ENCODE data around the gene TAL1. TPM values are rescaled to one million over a fixed set of nuclear protein-coding genes. Genes with fewer than 3 reads are reported as not detected.

Gene TAL1
- polyA plus RNA-seq, 1 donor: 2.2 TPM

DNA sequence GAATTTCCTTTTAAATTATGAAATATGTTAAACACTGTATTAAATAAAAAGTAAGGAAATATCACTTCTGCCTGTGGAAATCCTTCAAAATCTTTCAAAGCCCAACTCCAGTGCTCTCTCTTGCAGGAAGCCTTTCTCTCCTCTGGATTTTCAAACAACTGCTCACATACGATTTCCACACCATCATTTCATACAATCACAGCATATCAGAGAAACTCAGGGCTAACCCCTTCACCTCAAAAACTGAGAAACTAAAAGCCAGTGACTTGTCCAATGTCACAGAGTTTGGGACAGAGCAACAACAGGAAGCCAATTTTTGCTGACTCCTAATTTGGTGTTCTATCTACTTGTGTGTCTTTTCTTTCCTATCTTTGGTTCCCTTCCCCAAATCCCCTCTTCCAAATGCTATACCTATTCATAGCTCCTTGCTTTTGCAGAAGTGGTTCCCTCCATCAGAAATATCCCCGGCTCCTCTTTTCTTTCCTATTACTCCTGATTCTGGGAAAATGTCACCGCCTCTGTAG lies 12.4 kb upstream of the TAL1 start:
- WGBS (ENCODE audit: insufficient coverage, low lambda C conversion rate): 100% methylated on average over 1 of the region's 3 CpGs
- no peaks in the 10 kb centered on the region for H3K4me1 ChIP-seq (ENCODE audit: control insufficient read depth, insufficient read depth, low read length)
- H3K4me3 ChIP-seq (ENCODE audit: low read length): no peak overlapping the region
- no peak for DNase-seq
- H3K27me3 ChIP-seq (ENCODE audit: control insufficient read depth, insufficient read depth, low read length): peaks cover 20% of the 10 kb centered on the region
- no peaks in the 10 kb centered on the region for H3K9me3 ChIP-seq (ENCODE audit: control insufficient read depth, low read depth, low read length)
- no peak overlapping the region for H3K27ac ChIP-seq (ENCODE audit: low read length)
- H3K36me3 ChIP-seq (ENCODE audit: control insufficient read depth, insufficient read depth, low read length): no peaks in the 10 kb centered on the region

DNA sequence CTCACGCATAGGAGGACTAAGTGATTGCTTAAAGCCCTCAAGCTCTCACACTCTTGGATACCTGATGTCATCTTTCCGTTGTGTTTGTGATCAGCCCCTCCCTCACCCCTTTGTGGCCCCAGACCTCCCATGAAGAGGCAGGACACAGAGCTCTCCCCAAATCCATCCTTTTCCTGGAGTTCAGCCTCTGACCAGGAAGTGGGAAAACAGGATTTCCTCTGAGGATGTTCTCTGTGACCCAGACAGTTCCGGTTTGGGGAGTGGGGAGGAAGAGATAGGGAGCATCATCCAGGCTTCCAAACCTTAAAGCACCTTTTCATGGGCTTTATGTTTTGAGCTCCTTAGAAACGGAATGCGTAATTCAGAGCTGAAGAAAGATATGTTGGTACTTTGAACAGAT lies 11.9 kb upstream of the TAL1 start:
- no peak overlapping the region for H3K27ac ChIP-seq (ENCODE audit: low read length)
- H3K36me3 ChIP-seq (ENCODE audit: control insufficient read depth, insufficient read depth, low read length): no peaks in the 10 kb centered on the region
- no peaks in the 10 kb centered on the region for H3K9me3 ChIP-seq (ENCODE audit: control insufficient read depth, low read depth, low read length)
- no peak overlapping the region for H3K4me3 ChIP-seq (ENCODE audit: low read length)
- H3K27me3 ChIP-seq (ENCODE audit: control insufficient read depth, insufficient read depth, low read length): peaks cover 22% of the 10 kb centered on the region
- no peak for DNase-seq
- 67% methylated on average over 1 of the region's 5 CpGs for WGBS (ENCODE audit: insufficient coverage, low lambda C conversion rate)
- H3K4me1 ChIP-seq (ENCODE audit: control insufficient read depth, insufficient read depth, low read length): no peaks in the 10 kb centered on the region

DNA sequence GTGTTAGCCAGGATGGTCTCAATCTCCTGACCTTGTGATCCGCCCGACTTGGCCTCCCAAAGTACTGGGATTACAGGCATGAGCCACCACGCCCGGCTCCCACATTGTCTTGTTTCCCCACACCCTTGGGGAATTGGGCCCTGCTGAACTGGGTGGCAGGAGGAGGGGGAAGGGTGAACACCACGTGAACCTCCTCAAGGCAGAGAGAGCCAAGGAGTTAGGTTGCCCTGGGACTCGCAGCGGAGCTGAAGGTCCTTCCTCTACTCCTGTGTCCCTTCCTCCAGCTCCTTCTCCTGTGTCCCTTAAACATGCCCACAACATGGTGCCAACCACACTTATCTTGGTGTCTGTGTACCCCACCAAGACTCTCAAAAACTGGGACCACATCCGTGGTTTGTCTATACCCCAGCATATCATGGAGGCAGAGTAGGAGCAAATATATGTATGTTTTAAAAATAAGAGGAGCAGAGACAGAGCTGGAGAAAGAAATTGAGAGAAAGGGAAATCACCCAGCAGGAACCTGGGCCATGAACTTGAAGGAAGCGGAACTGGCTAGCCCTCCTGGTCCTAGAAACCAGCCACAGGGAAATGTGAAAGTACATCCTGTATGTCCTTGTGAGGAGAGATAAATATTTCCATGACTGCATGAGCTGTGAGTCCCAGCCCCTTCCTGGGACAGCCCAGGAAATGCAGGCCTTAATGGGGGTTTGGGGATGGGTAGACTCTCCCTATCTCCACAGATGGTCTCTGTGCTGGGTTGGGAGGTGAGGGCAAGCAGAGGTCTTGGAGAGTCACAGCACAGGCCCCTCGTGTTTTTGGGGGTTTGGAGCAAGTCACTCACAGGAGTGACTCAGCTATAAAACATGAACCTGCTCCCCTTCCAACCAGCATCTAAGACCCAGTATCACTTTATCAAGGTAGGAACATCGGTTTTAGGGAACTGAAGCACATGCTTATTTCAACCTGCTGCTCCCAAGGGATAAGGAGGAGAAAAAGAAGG lies 9.4 kb upstream of the TAL1 start:
- no CpG with 5 or more reads among the region's 11 CpGs for WGBS (ENCODE audit: insufficient coverage, low lambda C conversion rate)
- Histone ChIP-seq H3K27ac (ENCODE audit: low read length) (no peak overlapping the region), H3K9me3 (ENCODE audit: control insufficient read depth, low read depth, low read length) (no peaks in the 10 kb centered on the region), H3K4me1 (ENCODE audit: control insufficient read depth, insufficient read depth, low read length) (no peaks in the 10 kb centered on the region), H3K4me3 (ENCODE audit: low read length) (no peak overlapping the region), H3K27me3 (ENCODE audit: control insufficient read depth, insufficient read depth, low read length) (peaks cover 29% of the 10 kb centered on the region), H3K36me3 (ENCODE audit: control insufficient read depth, insufficient read depth, low read length) (no peaks in the 10 kb centered on the region)
- DNase-seq: no peak

DNA sequence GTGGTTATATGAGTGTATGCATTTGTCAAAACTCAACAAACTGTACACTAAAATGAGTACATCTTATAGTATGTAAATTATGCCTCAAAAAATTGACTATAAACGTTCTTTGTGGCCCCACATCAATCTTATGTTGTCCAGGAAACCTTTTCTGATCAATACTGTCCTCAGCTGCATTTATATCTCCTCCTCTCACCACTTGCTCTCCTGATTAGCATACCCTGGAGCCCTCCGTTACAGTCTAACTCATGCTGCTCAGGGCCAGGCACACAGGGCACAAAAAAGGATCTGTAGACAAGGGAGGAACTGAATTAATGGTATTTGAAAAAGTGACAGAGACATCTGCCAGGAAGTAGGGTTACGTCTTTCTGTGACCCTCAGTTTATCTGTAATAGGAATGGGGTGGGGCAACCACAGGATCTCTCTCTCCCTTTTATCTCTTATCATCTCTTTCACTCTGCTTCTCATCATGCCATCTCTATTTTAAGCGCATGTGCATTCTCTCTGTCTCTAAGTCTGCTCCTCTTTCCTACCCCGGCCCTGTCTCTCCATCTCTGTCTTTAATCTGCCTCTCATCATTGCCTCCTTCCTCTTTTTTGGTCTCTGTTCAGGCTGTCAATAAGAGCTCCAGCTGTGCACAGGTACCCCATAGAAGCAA lies 7.0 kb upstream of the TAL1 start:
- Histone ChIP-seq H3K27me3 (ENCODE audit: control insufficient read depth, insufficient read depth, low read length) (peaks cover 49% of the 10 kb centered on the region), H3K4me3 (ENCODE audit: low read length) (no peak overlapping the region)
- WGBS (ENCODE audit: insufficient coverage, low lambda C conversion rate): 68% methylated on average over 3 of the region's 5 CpGs

DNA sequence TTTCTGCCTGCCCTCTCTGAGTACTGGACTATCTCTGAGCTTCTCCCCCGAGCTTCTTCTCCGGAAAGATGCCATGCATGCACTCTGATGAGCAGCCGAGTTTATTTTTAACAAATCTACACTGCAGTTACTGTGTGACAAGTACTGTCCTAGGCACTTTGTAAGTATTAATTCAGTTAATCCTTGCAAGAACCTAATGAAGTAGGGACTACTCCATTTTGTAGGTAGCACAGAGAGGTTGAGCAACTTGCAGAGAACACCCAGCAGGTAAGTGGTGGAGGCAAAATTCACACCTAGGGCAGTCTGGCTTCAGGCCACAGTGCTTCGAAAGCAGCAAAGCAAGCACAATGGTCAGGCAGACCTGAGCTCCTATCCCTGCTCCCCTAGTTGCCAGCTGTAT lies 3.8 kb upstream of the TAL1 start:
- Histone ChIP-seq H3K4me1 (ENCODE audit: control insufficient read depth, insufficient read depth, low read length) (peaks cover 9% of the 10 kb centered on the region), H3K4me3 (ENCODE audit: low read length) (no peak overlapping the region), H3K27me3 (ENCODE audit: control insufficient read depth, insufficient read depth, low read length) (peaks cover 62% of the 10 kb centered on the region), H3K27ac (ENCODE audit: low read length) (no peak overlapping the region), H3K9me3 (ENCODE audit: control insufficient read depth, low read depth, low read length) (peaks cover 9% of the 10 kb centered on the region), H3K36me3 (ENCODE audit: control insufficient read depth, insufficient read depth, low read length) (no peaks in the 10 kb centered on the region)
- no CpG with 5 or more reads among the region's 4 CpGs for WGBS (ENCODE audit: insufficient coverage, low lambda C conversion rate)
- no peak for DNase-seq

More for the DNA sequence above, 7.0 kb upstream of the TAL1 start:
- H3K9me3 ChIP-seq (ENCODE audit: control insufficient read depth, low read depth, low read length): no peaks in the 10 kb centered on the region
- no peak overlapping the region for H3K27ac ChIP-seq (ENCODE audit: low read length)
- no peak for DNase-seq
- no peaks in the 10 kb centered on the region for H3K4me1 ChIP-seq (ENCODE audit: control insufficient read depth, insufficient read depth, low read length)
- no peaks in the 10 kb centered on the region for H3K36me3 ChIP-seq (ENCODE audit: control insufficient read depth, insufficient read depth, low read length)

DNA sequence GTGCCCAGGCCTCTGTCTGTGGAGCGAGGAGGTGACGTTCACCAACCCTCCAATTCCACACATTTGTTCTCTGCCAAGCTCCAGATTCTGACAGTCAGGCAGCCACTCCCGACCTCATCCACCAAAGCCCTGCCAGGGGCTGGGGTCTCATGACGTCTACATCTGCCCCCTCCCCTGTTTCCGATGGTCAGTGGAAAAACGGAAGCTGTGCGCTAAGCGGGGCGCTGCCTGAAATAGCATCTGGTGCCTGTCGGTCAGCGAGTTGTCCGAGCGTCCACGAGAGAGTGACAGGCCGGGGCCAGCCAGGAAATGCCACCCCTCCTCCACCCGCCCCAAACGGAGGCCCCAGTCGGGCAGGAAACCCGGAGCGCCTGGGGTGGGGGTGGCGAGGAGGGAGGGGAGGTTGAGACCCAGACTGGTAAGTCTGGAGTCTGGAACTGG lies 3.2 kb upstream of the TAL1 start:
- WGBS (ENCODE audit: insufficient coverage, low lambda C conversion rate): no CpG with 5 or more reads among the region's 21 CpGs
- Histone ChIP-seq H3K4me1 (ENCODE audit: control insufficient read depth, insufficient read depth, low read length) (peaks cover 9% of the 10 kb centered on the region), H3K27ac (ENCODE audit: low read length) (no peak overlapping the region), H3K9me3 (ENCODE audit: control insufficient read depth, low read depth, low read length) (peaks cover 10% of the 10 kb centered on the region), H3K27me3 (ENCODE audit: control insufficient read depth, insufficient read depth, low read length) (peaks cover 67% of the 10 kb centered on the region), H3K36me3 (ENCODE audit: control insufficient read depth, insufficient read depth, low read length) (no peaks in the 10 kb centered on the region), H3K4me3 (ENCODE audit: low read length) (no peak overlapping the region)
- DNase-seq: no peak

DNA sequence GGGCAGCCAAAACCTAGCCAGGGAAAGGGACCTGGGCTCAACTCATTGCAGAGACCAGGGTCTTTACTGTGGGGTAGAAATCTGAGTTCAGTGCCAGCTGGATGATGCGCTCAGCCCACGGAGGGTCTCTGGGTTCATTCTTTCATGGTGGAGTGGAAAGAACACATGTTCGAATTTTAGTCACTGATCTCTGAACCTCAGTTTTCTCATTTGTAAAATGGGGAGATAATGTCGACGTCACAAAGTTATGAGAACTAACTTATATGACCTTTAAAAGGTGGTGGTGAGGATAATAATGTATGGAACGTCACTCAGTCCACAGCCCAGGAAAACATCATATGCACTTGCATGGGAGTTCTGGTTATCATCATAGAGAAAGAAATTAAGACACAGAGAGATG lies 1.2 kb upstream of the TAL1 start:
- Histone ChIP-seq H3K4me3 (ENCODE audit: low read length) (no peak overlapping the region), H3K9me3 (ENCODE audit: control insufficient read depth, low read depth, low read length) (peaks cover 10% of the 10 kb centered on the region), H3K27ac (ENCODE audit: low read length) (no peak overlapping the region), H3K27me3 (ENCODE audit: control insufficient read depth, insufficient read depth, low read length) (peaks cover 85% of the 10 kb centered on the region), H3K36me3 (ENCODE audit: control insufficient read depth, insufficient read depth, low read length) (no peaks in the 10 kb centered on the region), H3K4me1 (ENCODE audit: control insufficient read depth, insufficient read depth, low read length) (peaks cover 17% of the 10 kb centered on the region)
- no peak for DNase-seq
- WGBS (ENCODE audit: insufficient coverage, low lambda C conversion rate): no CpG with 5 or more reads among the region's 6 CpGs

DNA sequence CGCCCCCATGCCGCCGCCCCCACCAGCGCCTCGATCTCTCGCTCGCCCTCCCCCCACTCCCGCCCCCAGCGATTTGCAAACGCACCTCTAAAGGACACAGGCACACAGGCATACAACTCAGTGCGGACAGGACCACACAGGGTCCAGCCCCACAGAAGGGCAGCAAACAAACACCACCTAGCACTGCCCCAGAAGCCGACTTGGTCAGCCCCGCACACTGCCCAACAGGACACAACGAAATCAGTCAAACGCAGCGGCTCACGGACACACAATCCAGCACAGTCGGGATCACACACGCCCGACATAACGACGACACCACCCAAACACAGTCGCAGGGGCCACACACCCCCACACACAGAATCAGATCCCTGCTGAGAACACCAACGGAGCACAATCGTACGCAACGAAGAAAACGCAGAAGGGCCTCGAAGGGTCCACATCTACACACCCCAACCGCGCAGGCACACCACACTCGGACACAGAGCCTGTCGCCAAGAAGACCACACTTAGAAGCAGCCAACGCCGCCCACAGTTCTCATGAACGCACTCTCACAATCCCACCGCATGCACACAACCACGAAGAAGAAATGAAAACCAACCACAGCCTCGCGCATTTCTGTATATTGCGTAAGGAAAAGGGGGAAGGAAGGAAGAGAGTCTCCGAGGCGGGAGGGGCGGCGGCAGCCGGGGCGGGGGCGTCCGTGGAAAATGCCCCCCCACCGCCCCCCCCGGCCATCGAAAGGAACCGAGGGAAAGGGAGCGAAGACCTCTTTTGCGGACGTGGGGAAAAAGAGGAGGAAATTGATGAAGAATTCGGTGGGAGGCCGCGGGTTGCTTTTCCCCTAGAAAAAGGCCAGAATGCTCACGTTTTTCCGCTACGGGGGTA lies 481 bp downstream of the TAL1 start:
- H3K4me1 ChIP-seq (ENCODE audit: control insufficient read depth, insufficient read depth, low read length): peaks cover 17% of the 10 kb centered on the region
- H3K27me3 ChIP-seq (ENCODE audit: control insufficient read depth, insufficient read depth, low read length): peaks cover 95% of the 10 kb centered on the region
- H3K9me3 ChIP-seq (ENCODE audit: control insufficient read depth, low read depth, low read length): peaks cover 10% of the 10 kb centered on the region
- peak overlapping the region; percentile 11 for H3K4me3 ChIP-seq (ENCODE audit: low read length)
- no peak overlapping the region for H3K27ac ChIP-seq (ENCODE audit: low read length)
- DNase-seq: peak in 1 of 2 donors; percentile 71
- 0% methylated on average over 1 of the region's 62 CpGs for WGBS (ENCODE audit: insufficient coverage, low lambda C conversion rate)
- H3K36me3 ChIP-seq (ENCODE audit: control insufficient read depth, insufficient read depth, low read length): no peaks in the 10 kb centered on the region

DNA sequence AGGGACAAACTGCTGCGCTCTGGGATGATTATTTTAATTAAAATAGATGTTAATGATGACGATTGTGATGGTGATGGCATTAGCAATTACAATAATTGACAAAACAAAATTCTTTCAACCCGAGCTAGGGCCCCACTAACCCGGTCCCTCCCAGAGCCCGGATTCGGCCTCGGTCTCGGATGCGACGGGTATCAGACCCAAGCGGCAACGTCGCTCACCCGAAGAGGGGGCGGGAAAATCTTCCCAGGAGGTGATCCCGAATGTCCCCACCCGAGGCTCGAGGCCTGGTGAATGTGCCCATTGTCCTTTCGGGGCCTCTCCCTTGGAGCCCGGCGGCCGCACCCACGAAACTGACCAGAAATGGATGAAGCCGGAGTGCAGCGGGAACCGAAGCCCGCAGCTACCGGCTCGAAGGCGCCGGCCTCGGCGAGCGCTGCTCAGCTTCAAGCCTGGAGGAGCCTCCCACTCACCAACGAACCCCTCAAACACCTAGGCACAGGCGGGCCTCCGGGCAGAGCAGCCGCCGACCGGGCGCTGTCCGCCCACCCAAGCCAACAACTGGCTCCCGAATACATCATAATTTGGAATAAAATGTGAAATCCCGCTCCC lies 1.2 kb downstream of the TAL1 start:
- WGBS (ENCODE audit: insufficient coverage, low lambda C conversion rate): no CpG with 5 or more reads among the region's 44 CpGs
- Histone ChIP-seq H3K27ac (ENCODE audit: low read length) (no peak overlapping the region), H3K4me3 (ENCODE audit: low read length) (peak overlapping the region; percentile 8), H3K4me1 (ENCODE audit: control insufficient read depth, insufficient read depth, low read length) (peaks cover 17% of the 10 kb centered on the region), H3K27me3 (ENCODE audit: control insufficient read depth, insufficient read depth, low read length) (peaks cover 100% of the 10 kb centered on the region), H3K9me3 (ENCODE audit: control insufficient read depth, low read depth, low read length) (peaks cover 10% of the 10 kb centered on the region), H3K36me3 (ENCODE audit: control insufficient read depth, insufficient read depth, low read length) (no peaks in the 10 kb centered on the region)
- DNase-seq: peak in 1 of 2 donors; percentile 42
